Osteoblast (primary cell): ENCODE measurements around the gene STRN. TPM values are rescaled to one million over a fixed set of nuclear protein-coding genes. Genes with fewer than 3 reads are reported as not detected.

Experiments used
- DNase-seq: peaks from one replicate; pipeline ENCODE4 v3.0.0; 2011; ENCODE audit warnings: low spot score, mixed read lengths; ENCODE audit not compliant: insufficient read length; ENCODE audit errors: missing footprints
- H2AFZ ChIP-seq: 2 replicates; pipeline ENCODE4 v1.6.0; 2011; ENCODE audit warnings: mild to moderate bottlenecking, low read length
- H3K27ac ChIP-seq: 2 replicates; pipeline ENCODE4 v1.5.1; 2011; ENCODE audit warnings: mild to moderate bottlenecking, low read depth, low read length, moderate library complexity
- H3K27me3 ChIP-seq: 2 replicates; pipeline ENCODE4 v1.6.0; 2012; ENCODE audit warnings: mild to moderate bottlenecking, control low read depth, inconsistent platforms, low read length, moderate library complexity; ENCODE audit not compliant: insufficient read depth
- H3K36me3 ChIP-seq: 2 replicates; pipeline ENCODE4 v1.5.1; 2011; ENCODE audit warnings: mild to moderate bottlenecking, low read length, control low read depth, moderate library complexity; ENCODE audit not compliant: insufficient read depth
- H3K4me1 ChIP-seq: 2 replicates; pipeline ENCODE4 v1.5.1; 2011; ENCODE audit warnings: mild to moderate bottlenecking, low read length, control low read depth, moderate library complexity; ENCODE audit not compliant: insufficient read depth
- H3K4me2 ChIP-seq: 2 replicates; pipeline ENCODE4 v1.6.0; 2011; ENCODE audit warnings: mild to moderate bottlenecking, low read length; ENCODE audit not compliant: insufficient read depth
- H3K4me3 ChIP-seq: fragments of 200-600 bp; sonication (generic); 3 replicates; pipeline ENCODE4 v1.5.1; 2012; ENCODE audit warnings: mild to moderate bottlenecking, low read length, inconsistent platforms; ENCODE audit not compliant: insufficient read depth
- H3K79me2 ChIP-seq: 2 replicates; pipeline ENCODE4 v1.6.0; 2012; ENCODE audit warnings: mild to moderate bottlenecking, low read length, control low read depth, inconsistent platforms; ENCODE audit not compliant: insufficient read depth
- H3K9me3 ChIP-seq: 2 replicates; pipeline ENCODE4 v1.5.1; 2011; ENCODE audit warnings: low read depth, low read length, control low read depth
- H4K20me1 ChIP-seq: 2 replicates; pipeline ENCODE4 v1.6.0; 2012; ENCODE audit warnings: mild to moderate bottlenecking, low read length, control low read depth; ENCODE audit not compliant: insufficient read depth
- CTCF ChIP-seq: IDR thresholded peaks from 2 replicates; pipeline ENCODE4 v1.5.1; 2011; ENCODE audit warnings: mild to moderate bottlenecking, low read depth, low read length, moderate library complexity; ENCODE audit errors: extremely low read depth
- total RNA-seq: library from RNA; depleted of rRNA; stranded (reverse); fragments of >200 nt; gene quantifications from 2 replicates; pipeline ENCODE4 v1.2.3, GENCODE V29; 2012

STRN gene
- total RNA-seq, 1 donor = 21.4 TPM

DNA sequence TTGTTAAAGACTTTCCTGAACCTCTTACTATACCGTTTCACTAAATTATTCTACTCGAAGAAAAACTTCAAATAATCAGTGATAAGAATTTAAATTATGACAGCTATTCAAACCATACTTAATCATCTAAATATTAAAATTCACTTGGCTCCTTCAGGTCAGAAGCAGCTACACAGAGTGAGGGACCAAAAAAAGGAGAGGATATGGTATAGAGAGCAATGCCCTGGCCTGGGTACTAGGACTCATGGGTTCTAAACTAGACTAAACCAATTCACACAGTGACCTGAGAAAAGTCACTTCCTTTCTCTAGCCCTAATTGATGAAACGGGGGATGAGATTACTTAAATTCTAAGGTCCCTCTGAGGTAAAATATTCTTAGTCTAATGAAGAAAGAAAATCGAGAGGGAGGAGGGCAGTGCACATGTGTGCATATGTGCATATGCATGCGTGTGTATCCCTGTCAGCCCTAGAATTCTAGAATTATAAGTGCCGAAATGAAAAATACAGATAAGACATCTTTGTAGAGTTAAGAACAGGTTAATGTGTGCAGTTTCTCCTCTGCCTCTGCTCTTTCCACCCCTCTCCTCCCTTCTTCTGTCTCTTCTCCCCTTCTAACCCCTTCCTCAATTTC, 11.2 kb downstream of the STRN start:
- TF ChIP-seq CTCF = no peak
- no peak overlapping the region for H3K27ac ChIP-seq
- H4K20me1 ChIP-seq = peaks cover 24% of the 10 kb centered on the region
- peaks cover 87% of the 10 kb centered on the region for H3K79me2 ChIP-seq
- H3K36me3 ChIP-seq = no peaks in the 10 kb centered on the region
- H3K9me3 ChIP-seq = no peaks in the 10 kb centered on the region
- no peak overlapping the region for H3K4me2 ChIP-seq
- H3K27me3 ChIP-seq = no peaks in the 10 kb centered on the region
- no peak for DNase-seq
- H2AFZ ChIP-seq = no peak overlapping the region
- peaks cover 10% of the 10 kb centered on the region for H3K4me1 ChIP-seq
- H3K4me3 ChIP-seq = no peak overlapping the region

- Histone ChIP-seq H3K27me3 (no peaks in the 10 kb centered on the region), H2AFZ (no peak overlapping the region), H3K27ac (no peak overlapping the region), H3K4me1 (peaks cover 10% of the 10 kb centered on the region), H3K4me2 (no peak overlapping the region), H3K4me3 (no peak overlapping the region), H3K79me2 (peaks cover 86% of the 10 kb centered on the region), H3K9me3 (no peaks in the 10 kb centered on the region), H3K36me3 (no peaks in the 10 kb centered on the region), H4K20me1 (peaks cover 21% of the 10 kb centered on the region)
- no peak for DNase-seq
- TF ChIP-seq CTCF = no peak
Measured at GRCh38 chr2:36952748-36953197, 13.6 kb downstream of the STRN start.

DNA sequence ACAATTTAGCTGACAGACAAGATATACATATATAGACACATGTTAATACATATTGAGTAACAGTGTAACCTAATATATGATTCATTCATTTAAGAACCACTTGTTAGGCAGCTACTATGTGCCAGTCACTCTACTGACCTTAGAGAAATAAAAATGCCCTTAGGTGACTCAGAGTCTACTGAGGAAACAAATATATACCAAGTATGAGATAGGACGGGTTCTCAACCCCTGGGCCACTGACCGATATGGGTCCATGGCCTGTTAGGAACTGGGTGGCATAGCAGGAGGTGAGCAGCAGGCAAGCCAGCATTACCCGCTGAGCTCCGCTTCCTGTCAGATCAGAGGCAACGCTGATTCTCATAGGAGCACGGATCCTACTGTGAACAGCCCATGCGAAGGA, 14.8 kb downstream of the STRN start:
- peak; percentile 84 for DNase-seq
- H4K20me1 ChIP-seq = peaks cover 20% of the 10 kb centered on the region
- H2AFZ ChIP-seq = no peak overlapping the region
- H3K4me1 ChIP-seq = peaks cover 10% of the 10 kb centered on the region
- no peak overlapping the region for H3K4me3 ChIP-seq
- no peaks in the 10 kb centered on the region for H3K9me3 ChIP-seq
- H3K27me3 ChIP-seq = no peaks in the 10 kb centered on the region
- peak overlapping the region; percentile 24 for H3K27ac ChIP-seq
- H3K79me2 ChIP-seq = peaks cover 81% of the 10 kb centered on the region
- H3K36me3 ChIP-seq = no peaks in the 10 kb centered on the region
- no peak for TF ChIP-seq CTCF
- H3K4me2 ChIP-seq = no peak overlapping the region

- H3K4me1 ChIP-seq = peaks cover 10% of the 10 kb centered on the region
- no peaks in the 10 kb centered on the region for H3K27me3 ChIP-seq
- H3K4me2 ChIP-seq = no peak overlapping the region
- DNase-seq = no peak
- no peak overlapping the region for H3K4me3 ChIP-seq
- TF ChIP-seq CTCF = no peak
- no peak overlapping the region for H3K27ac ChIP-seq
- peaks cover 15% of the 10 kb centered on the region for H4K20me1 ChIP-seq
- no peaks in the 10 kb centered on the region for H3K9me3 ChIP-seq
- no peak overlapping the region for H2AFZ ChIP-seq
- peaks cover 79% of the 10 kb centered on the region for H3K79me2 ChIP-seq
- no peaks in the 10 kb centered on the region for H3K36me3 ChIP-seq
Measured at GRCh38 chr2:36951027-36951518, 15.3 kb downstream of the STRN start.
